Endothelial cell of umbilical vein (primary cell): ENCODE measurements around the gene NAT16. TPM values are rescaled to one million over a fixed set of nuclear protein-coding genes. Genes with fewer than 3 reads are reported as not detected.
A peak's percentile ranks its signal among the peaks of the same experiment; 100 is the strongest.

Source experiments
- BruUV-seq: library from RNA; stranded (reverse); fragments of 400-500 nt; replicated peaks from 2 replicates; lab custom pipeline; 2021; lab: Mats Ljungman, UMichigan
- CTCF ChIA-PET: fragments of 300-600, 350-600 bp; sonication (Branson Sonifier 250); formaldehyde crosslinking; loops from one replicate; lab custom pipeline; 2021; ENCODE audit warnings: antibody characterized with exemption, inconsistent platforms; lab: Charles Lee
- POLR2A ChIA-PET: fragments of 300-600, 350-600 bp; sonication (Branson Sonifier 250); formaldehyde crosslinking; loops from one replicate; lab custom pipeline; 2021; ENCODE audit warnings: antibody characterized with exemption, inconsistent platforms; lab: Charles Lee
- DNase-seq: peaks from one replicate; pipeline ENCODE4 v3.0.0-alpha.2; 2011; ENCODE audit warnings: low read depth, low spot score
- FAIRE-seq: peaks from 2 replicates; lab custom pipeline; 2011; peaks lifted over from hg19 to GRCh38; lab: Jason Lieb, UNC
- H2AFZ ChIP-seq: 2 replicates; pipeline ENCODE4 v1.6.0; 2012; ENCODE audit warnings: low read depth, low read length, control low read depth, inconsistent platforms
- H3K27ac ChIP-seq: 2 replicates; pipeline ENCODE4 v1.5.1; 2011; ENCODE audit warnings: low read depth, mild to moderate bottlenecking, control low read depth, low read length, moderate library complexity; ENCODE audit not compliant: insufficient read depth
- H3K27me3 ChIP-seq, 2 experiments: 2 replicates each; pipeline versions ENCODE4 v1.6.0 to v1.6.1; 2011; ENCODE audit warnings: low read length in 2 of 2, mixed read lengths in 1 of 2; ENCODE audit not compliant: control insufficient read depth in 2 of 2, insufficient read depth in 2 of 2
- H3K36me3 ChIP-seq, 2 experiments: 2 replicates in 1 of 2; 3 replicates in 1 of 2; pipeline ENCODE4 v1.5.1; 2011; ENCODE audit warnings: low read length in 2 of 2, mild to moderate bottlenecking in 1 of 2, moderate library complexity in 1 of 2; ENCODE audit not compliant: control insufficient read depth in 2 of 2, insufficient read depth in 2 of 2; ENCODE audit errors: extremely low read depth in 1 of 2
- H3K4me1 ChIP-seq: 3 replicates; pipeline ENCODE4 v1.5.1; 2011; ENCODE audit warnings: mild to moderate bottlenecking, low read length; ENCODE audit not compliant: control insufficient read depth, insufficient read depth; ENCODE audit errors: extremely low read depth
- H3K4me2 ChIP-seq: 2 replicates; pipeline ENCODE4 v1.6.1; 2011; ENCODE audit warnings: low read length, control low read depth, mixed read lengths; ENCODE audit not compliant: insufficient read depth
- H3K4me3 ChIP-seq, 3 experiments: fragments of 200-600 bp in 1 of 3; sonication (generic), shearing (Covaris generic) in 1 of 3; replicated peaks in 1 of 3; 2 replicates each; pipeline ENCODE4 v1.5.1; 2011 to 2016; ENCODE audit warnings: control low read depth in 3 of 3, low read length in 3 of 3, mild to moderate bottlenecking in 2 of 3, inconsistent platforms in 1 of 3, low read depth in 1 of 3, moderate library complexity in 1 of 3; ENCODE audit not compliant: insufficient read depth in 1 of 3
- H3K79me2 ChIP-seq: 2 replicates; pipeline ENCODE4 v1.6.0; 2012; ENCODE audit warnings: low read length, inconsistent platforms; ENCODE audit not compliant: control insufficient read depth, insufficient read depth
- H3K9ac ChIP-seq: replicated peaks from 2 replicates; pipeline ENCODE3; 2011; ENCODE audit warnings: low read length, control low read depth; ENCODE audit not compliant: insufficient read depth; ENCODE audit errors: extremely low read depth
- H3K9me1 ChIP-seq: replicated peaks from 3 replicates; pipeline ENCODE4 v1.6.0; 2011; ENCODE audit warnings: mild to moderate bottlenecking, low read length; ENCODE audit not compliant: control insufficient read depth, insufficient read depth; ENCODE audit errors: extremely low read depth
- H3K9me3 ChIP-seq: replicated peaks from 2 replicates; pipeline ENCODE4 v1.5.1; 2012; ENCODE audit warnings: low read length, inconsistent platforms; ENCODE audit not compliant: control insufficient read depth, insufficient read depth
- H4K20me1 ChIP-seq: replicated peaks from 2 replicates; pipeline ENCODE3; 2011; ENCODE audit warnings: mild to moderate bottlenecking, low read length; ENCODE audit not compliant: control insufficient read depth, insufficient read depth; ENCODE audit errors: extremely low read depth
- GATA2 ChIP-seq: IDR thresholded peaks from 2 replicates; pipeline ENCODE4 v1.7.0; 2011; ENCODE audit warnings: low read depth, mild to moderate bottlenecking, moderate library complexity, mixed read lengths, low read length; ENCODE audit not compliant: insufficient read length, insufficient read depth
- JUN ChIP-seq: IDR thresholded peaks from 2 replicates; pipeline ENCODE4 v1.6.1; 2011; ENCODE audit warnings: borderline replicate concordance, low read depth; ENCODE audit not compliant: insufficient read length, insufficient read depth
- MYC ChIP-seq: IDR thresholded peaks from one replicate; pipeline ENCODE4 v1.6.1; 2011; ENCODE audit warnings: mild to moderate bottlenecking, low read depth, low read length
- POLR2A ChIP-seq: IDR thresholded peaks from 2 replicates; pipeline ENCODE4 v1.6.1; 2012; ENCODE audit warnings: low read depth, mild to moderate bottlenecking, control low read depth, low read length
- POLR2AphosphoS5 ChIP-seq: IDR thresholded peaks from 2 replicates; pipeline ENCODE4 v1.6.1; 2012; ENCODE audit warnings: low read depth, mild to moderate bottlenecking, control low read depth, low read length, moderate library complexity; ENCODE audit not compliant: insufficient read depth
- dilution Hi-C: fragments of 300-500 bp; cut with MboI; formaldehyde crosslinking; loops from one replicate; pipeline ENCODE4 v1.15.0; 2019; ENCODE audit warnings: low sequenced_read_pairs; ENCODE audit not compliant: extremely low pct_ligation_motif_present
- intact Hi-C: fragments of 100-400 bp; cut with micrococcal nuclease; formaldehyde crosslinking; loops from one replicate; pipeline ENCODE4 v1.10.0; 2022
- polyA plus RNA-seq, 4 experiments: library from polyadenylated mRNA; depleted of rRNA in 3 of 4; stranded (reverse) in 3 of 4; unstranded in 1 of 4; fragments of >200 nt; gene quantifications; 2 replicates each; pipeline versions ENCODE4 v1.2.1 to v1.2.3, GENCODE V29; 2011 to 2012; ENCODE audit warnings: missing spikeins in 1 of 4
- total RNA-seq: library from RNA; stranded (reverse); gene quantifications from 2 replicates; pipeline ENCODE4 v1.2.3, GENCODE V29; 2021
- TF ChIP-seq, protein P1 (sequence below), 2 donors: IDR thresholded peaks; 1 replicate in 1 of 2; 2 replicates in 1 of 2; pipeline ENCODE4 v1.5.1; 2011; ENCODE audit warnings: low read length in 2 of 2, mild to moderate bottlenecking in 2 of 2, moderate library complexity in 2 of 2, control low read depth in 1 of 2, inconsistent platforms in 1 of 2, low read depth in 1 of 2; ENCODE audit not compliant: insufficient read depth in 1 of 2; ENCODE audit errors: extremely low read depth in 1 of 2
- TF ChIP-seq, protein P2 (sequence below): IDR thresholded peaks from 2 replicates; pipeline ENCODE4 v1.6.1; 2011; ENCODE audit not compliant: insufficient read depth, insufficient read length

Gene NAT16
- total and polyA plus RNA-seq, 2 donors (not counting 3 experiments of a cell fraction or from before 2014, with no cell fraction given) = not detected

DNA sequence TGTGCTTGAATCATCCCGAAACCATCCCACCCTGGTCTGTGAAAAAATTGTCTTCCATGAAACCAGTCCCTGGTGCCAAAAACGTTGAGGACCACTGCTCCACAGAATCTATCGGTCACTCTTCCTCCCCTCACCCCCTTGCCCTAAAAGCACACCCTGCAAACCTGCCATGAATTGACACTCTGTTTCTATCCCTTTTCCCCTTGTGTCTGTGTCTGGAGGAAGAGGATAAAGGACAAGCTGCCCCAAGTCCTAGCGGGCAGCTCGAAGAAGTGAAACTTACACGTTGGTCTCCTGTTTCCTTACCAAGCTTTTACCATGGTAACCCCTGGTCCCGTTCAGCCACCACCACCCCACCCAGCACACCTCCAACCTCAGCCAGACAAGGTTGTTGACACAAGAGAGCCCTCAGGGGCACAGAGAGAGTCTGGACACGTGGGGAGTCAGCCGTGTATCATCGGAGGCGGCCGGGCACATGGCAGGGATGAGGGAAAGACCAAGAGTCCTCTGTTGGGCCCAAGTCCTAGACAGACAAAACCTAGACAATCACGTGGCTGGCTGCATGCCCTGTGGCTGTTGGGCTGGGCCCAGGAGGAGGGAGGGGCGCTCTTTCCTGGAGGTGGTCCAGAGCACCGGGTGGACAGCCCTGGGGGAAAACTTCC is 54.0 kb downstream of the NAT16 start:
- H2AFZ ChIP-seq = no peak overlapping the region
- POLR2A ChIA-PET = interaction anchor here (0.8 to 6.3 kb wide), 10 partner anchors 9 to 237 kb away, joined by 3 to 132 read pairs (median 26); partner anchors contain the start of genes TRIM56 and UFSP1
- DNase-seq = peak; percentile 94

More for the DNA sequence above, 54.0 kb downstream of the NAT16 start:
- peaks cover 19 to 20% of the 10 kb centered on the region in 2 experiments for H3K36me3 ChIP-seq
- FAIRE-seq = peak; percentile 95
- dilution Hi-C loops (no loop called here), intact Hi-C loops (loop anchor here (1.0 to 10.0 kb wide), 6 partner anchors 9 to 1021 kb away; partner anchors contain the start of genes AP4M1 and MCM7)
- peaks cover 50% of the 10 kb centered on the region for H3K79me2 ChIP-seq
- CTCF ChIA-PET = interaction anchor here (1.4 to 3.9 kb wide), 10 partner anchors 9 to 49 kb away, joined by 5 to 41 read pairs (median 12); no protein-coding TSS in a partner anchor
- TSS peak; percentile 15 for BruUV-seq
- H3K4me2 ChIP-seq = peak overlapping the region; percentile 60
- peak overlapping the region in 1 of 3 experiments; percentile 48 for H3K4me3 ChIP-seq
- no peaks in the 10 kb centered on the region for H4K20me1 ChIP-seq
- peaks cover 59% of the 10 kb centered on the region for H3K4me1 ChIP-seq
- H3K9me3 ChIP-seq = no peaks in the 10 kb centered on the region
- H3K27ac ChIP-seq = peak overlapping the region; percentile 83
- no peaks in the 10 kb centered on the region for H3K27me3 ChIP-seq
- TF ChIP-seq, protein P1, sequence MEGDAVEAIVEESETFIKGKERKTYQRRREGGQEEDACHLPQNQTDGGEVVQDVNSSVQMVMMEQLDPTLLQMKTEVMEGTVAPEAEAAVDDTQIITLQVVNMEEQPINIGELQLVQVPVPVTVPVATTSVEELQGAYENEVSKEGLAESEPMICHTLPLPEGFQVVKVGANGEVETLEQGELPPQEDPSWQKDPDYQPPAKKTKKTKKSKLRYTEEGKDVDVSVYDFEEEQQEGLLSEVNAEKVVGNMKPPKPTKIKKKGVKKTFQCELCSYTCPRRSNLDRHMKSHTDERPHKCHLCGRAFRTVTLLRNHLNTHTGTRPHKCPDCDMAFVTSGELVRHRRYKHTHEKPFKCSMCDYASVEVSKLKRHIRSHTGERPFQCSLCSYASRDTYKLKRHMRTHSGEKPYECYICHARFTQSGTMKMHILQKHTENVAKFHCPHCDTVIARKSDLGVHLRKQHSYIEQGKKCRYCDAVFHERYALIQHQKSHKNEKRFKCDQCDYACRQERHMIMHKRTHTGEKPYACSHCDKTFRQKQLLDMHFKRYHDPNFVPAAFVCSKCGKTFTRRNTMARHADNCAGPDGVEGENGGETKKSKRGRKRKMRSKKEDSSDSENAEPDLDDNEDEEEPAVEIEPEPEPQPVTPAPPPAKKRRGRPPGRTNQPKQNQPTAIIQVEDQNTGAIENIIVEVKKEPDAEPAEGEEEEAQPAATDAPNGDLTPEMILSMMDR (IDR thresholded peaks at IDR 0.05; ENCODE audit: extremely low read depth in 1 of 2, insufficient read depth in 1 of 2, low read depth in 1 of 2, low read length in 2 of 2) = no peak
- TF ChIP-seq POLR2AphosphoS5 (peak; percentile 21), MYC (peak; percentile 71), POLR2A (no peak), GATA2 (no peak), JUN (no peak)
- TF ChIP-seq, protein P2, sequence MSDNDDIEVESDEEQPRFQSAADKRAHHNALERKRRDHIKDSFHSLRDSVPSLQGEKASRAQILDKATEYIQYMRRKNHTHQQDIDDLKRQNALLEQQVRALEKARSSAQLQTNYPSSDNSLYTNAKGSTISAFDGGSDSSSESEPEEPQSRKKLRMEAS = peak; percentile 91
- H3K9me1 ChIP-seq = no peaks in the 10 kb centered on the region
- H3K9ac ChIP-seq = peak overlapping the region; percentile 100
